Gastrocnemius medialis (tissue), 4 donors: ENCODE results near the gene CDH4.

Experiments
- CTCF ChIP-seq, 5 experiments: fragments of 450-650 bp in 3 of 5; fragments of 200-600 bp in 2 of 5; sonication (generic) in 2 of 5; IDR thresholded peaks in 4 of 5; conservative IDR thresholded peaks in 1 of 5; 1 replicate in 4 of 5; 2 replicates in 1 of 5; pipeline ENCODE4 v1.5.1; 2016 to 2019; ENCODE audit warnings: antibody characterized with exemption in 5 of 5, mild to moderate bottlenecking in 3 of 5, moderate library complexity in 3 of 5
- POLR2A ChIP-seq, 2 donors: fragments of 450-650 bp; IDR thresholded peaks; one replicate each; pipeline ENCODE4 v1.6.1; 2017; ENCODE audit warnings: antibody characterized with exemption in 2 of 2, mild to moderate bottlenecking in 2 of 2, moderate library complexity in 2 of 2

GRCh38 chr20:61287583-61288275 lies 35.7 kb downstream of the CDH4 start:
- TF ChIP-seq CTCF (IDR thresholded peaks at IDR 0.05 in 4 of 5, conservative IDR thresholded peaks at IDR 0.05 in 1 of 5) = no peak
- no peak for TF ChIP-seq POLR2A (IDR thresholded peaks at IDR 0.05)
